GM19372 (cell line): Measurements from ENCODE around the gene PGS1.

Experiments
- ATAC-seq: cut with Tn5 transposase; IDR thresholded peaks from one replicate; pipeline ENCODE4 v1.9.1; 2021; ENCODE audit warnings: mild to moderate bottlenecking, low read depth, moderate library complexity; ENCODE audit not compliant: unreplicated experiment

The PGS1 gene

DNA sequence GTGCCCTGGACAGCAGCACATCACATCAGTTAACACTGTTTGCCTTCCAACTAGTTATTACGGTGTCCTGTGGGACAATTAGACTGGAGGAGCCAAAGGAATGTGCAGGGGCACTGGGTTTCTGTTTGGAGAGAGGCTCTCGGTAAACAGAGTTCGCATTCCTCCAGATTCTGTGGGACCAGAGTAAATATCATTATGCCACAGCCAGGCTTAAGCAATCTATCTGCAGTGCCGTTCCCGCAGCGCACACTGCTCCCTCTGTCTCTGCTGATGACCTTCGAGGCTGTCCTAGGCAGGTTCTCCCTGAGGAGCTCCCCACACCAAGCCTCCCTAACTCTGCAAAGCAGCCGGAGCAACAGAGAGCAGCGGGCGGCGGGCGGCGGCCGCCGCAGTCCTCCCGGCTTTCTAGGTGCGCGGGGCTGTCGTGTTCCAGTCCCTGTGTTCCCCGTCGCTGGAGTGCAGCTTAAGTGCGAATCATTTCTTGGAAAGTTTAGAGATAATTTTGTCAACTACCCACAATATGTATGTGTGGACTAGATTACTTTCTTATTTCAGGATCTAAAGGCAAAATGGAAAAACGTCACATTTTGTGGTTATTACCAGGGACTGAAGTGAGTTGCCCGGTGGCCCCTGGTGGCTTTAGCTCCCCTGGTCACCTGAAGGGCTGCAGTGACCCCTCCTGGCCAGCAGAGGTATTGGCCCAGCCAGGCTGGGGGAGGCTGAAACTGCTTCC lies 43.3 kb downstream of the PGS1 start:
- no peak for ATAC-seq

DNA sequence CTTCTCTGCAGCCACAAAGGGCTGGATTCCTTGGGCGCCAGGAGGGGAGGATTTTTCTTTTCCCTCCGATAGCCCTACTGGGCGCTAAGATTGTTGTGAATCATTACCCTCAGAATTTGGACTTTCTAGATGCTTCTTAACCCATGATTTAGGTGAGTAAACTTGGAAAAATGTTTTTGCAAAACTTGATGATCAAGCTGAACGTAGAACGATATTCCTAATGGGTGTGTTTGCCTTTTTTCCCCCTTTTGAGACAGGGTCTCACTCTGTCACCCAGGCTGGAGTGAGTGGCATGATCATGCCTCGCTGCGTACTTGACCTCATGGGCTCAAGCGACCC lies 43.8 kb downstream of the PGS1 start:
- no peak for ATAC-seq

DNA sequence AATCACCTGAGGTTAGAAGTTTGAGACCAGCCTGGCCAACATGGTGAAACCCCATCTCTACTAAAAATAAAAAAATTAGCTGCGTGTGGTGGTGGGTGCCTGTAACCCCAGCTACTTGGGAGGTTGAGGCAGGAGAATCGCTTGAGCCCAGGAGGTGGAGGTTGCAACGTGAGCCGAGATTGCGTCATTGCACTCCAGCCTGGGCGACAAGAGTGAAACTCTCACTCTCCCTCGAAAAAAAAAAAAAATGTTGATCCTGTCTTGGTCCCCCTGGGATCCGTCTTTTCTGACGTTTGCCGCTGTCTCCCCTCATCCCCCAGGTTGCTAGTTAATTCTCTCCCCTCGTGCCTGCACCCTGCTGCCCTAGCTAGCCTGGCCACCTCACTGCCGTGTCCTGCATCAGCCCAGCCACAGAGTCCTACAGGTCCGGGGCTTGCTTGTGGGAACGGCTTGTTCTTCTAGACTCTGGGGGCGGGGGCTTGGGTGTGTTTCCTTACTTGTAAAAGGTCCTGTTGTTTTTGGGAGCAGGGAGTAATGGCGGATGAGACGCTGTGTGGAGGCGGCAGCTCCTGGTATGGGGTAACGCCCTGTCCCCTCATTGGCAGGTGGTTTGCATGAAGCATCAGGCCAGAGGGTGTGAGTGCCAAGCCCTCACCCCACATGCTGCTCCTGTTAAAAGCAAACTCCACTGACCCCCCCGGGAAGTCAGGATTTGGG lies 44.6 kb downstream of the PGS1 start:
- no peak for ATAC-seq

DNA sequence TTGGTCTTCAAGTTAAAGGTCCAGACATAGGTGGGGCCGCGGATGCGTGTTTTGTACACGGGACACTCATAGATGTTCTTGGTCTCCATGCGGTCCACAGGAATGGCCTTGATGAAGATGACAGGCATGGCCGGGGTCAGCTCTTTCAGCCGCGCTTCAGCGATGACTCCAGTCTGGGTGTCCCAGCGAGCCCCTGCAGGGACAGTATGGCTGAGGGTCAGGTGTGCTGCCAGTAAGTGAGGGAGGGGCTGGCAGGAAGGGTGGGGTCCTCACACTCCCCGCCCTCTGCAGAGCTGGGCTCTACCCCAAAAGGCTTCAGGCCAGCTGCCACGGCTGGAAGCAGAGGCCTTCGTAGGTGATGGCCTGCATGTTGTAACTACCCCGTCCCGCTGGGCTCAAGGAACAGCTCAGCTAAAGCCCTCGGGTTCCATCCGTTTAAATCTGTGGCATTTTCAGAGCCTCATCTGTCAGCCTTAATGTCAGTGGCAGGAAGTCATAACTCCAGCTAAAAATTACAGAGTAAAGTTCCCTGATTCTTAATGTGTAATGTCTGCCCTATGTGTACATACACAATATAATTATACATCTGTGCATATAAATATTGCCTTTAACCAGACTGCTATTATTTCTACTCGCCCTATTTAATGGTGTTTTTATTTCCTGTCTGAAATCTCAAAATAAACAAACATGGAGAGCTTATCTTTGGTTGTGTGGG lies 45.7 kb downstream of the PGS1 start:
- no peak for ATAC-seq

DNA sequence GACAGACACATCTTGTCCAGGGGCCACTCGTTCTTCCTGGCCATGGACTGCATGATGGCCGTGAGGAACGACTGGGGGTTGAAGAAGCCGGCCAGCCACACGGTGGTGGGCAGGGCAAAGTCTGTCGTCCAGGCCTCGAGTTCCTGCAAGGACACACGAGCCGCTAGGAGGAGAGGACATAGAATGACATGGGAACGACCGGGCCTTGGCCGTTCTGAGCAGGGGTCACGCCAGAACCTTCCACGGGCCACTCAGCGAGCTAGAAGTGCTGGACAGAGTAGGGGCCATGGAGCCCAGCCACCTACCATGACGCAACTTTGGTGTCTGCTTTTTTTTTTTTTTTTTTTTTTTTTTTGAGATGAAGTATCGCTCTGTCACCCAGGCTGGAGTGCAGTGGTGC lies 47.0 kb downstream of the PGS1 start:
- ATAC-seq, result no peak

DNA sequence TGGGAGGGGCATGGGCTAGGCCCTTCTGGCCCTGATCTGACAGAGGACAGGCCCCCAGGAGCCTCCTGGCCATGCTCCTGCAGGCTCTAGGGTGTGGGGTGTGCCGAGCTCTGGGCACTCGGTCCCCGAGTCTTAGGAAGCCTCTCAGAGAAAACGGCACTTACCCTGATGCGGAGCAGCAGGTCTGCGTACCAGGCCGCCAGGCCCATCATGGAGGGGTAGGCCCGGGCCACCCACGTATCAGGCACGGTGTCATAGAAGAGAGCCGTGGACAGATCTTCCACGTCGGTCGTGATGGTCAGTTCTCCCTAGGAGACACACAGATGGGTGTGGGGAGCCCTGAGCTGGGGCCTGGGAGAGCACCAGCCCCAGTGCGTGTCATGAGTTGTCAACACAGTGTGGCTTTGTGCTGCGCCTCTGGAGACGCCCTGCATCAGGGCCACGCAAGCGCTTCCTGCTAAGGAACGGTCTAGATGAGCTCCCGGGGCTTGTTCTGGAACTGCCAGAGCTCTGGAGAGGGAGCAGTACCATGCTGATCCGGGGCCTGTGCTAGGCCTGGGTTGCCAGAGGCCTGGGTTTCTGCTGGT lies 47.9 kb downstream of the PGS1 start:
- ATAC-seq, result no peak

DNA sequence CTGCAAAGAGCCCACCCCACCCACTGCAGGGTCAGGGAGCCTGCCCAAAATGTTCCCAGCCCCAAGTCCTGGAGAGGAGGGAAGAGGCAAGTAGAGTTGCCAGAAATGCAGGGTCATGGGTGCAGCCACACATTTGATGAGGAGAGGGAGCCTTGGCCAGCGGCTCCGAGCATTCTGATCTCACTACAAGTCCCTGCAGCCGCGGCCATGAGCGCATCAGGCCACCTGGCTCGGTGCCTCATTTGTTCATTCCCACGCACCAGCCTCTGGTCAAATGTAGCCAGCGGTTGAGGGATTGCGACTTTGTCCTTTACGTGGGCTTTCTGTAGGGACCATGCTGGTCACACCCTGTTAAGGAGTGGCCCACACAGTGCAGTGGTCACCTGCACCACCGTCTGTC lies 48.7 kb downstream of the PGS1 start:
- no peak for ATAC-seq

DNA sequence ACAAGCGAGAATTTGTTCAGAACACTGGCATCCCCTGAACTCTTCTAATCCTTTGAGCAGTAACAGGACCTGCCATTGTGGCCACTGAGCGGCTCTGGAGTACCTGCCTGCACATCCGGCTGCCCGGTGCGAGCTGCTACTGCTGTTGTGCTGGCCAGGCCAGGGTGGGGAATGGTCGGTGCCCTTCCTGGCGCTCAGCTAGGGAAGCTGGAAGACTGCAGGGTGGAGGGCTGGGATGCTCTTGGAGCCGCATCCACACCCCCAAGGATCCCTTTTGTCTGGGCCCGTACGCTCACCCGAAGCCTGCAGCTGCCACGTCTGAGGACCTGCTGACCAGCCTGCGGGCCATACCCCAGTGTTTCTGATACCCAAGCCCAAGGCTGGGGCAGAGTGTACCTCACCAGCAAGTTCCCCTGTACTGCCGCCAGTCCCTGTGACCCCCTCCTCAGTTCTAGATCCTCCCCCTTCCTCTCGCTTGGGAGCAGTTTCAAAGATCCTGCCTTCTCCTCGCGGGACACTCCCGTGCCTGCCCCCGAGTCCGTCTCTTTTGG lies 49.7 kb downstream of the PGS1 start:
- ATAC-seq, result no peak

DNA sequence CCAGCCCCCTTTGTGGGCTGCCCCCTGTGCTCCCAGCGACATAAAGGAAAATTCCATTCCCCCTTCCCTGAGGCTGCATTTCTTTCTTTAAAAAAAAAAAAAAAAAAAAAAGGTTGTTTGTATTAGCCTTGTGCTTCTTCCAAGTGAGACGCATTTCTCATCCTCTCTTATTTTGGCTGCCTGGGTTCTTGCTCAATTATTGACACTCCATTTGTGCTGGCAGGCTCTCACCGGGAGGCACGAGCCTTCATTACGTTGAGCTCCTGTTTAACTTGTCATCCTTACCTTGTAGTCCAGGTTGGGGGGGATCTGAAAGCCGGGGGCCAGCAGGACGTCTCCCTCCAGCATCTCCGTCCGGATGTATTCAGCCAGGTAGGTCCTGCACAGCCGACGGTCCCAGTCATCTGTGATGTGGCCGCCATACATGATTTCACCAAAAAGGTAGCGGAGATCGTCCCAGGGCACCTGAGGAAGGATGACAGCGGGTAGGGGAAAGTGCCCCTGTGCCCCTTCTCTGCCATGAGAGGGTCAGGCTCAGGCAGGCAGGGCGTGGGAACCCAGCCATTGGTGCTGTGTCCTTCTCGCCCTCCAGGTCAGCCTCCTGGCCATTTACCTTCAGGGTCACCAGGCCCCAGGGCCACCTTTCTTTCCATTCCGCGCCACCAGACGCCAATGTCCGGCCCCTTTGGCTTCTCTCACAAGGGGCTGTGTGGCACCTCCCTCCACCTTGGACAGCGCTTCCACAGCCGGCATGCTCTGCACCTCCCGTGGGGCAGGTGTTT lies 50.6 kb downstream of the PGS1 start:
- ATAC-seq, result no peak

DNA sequence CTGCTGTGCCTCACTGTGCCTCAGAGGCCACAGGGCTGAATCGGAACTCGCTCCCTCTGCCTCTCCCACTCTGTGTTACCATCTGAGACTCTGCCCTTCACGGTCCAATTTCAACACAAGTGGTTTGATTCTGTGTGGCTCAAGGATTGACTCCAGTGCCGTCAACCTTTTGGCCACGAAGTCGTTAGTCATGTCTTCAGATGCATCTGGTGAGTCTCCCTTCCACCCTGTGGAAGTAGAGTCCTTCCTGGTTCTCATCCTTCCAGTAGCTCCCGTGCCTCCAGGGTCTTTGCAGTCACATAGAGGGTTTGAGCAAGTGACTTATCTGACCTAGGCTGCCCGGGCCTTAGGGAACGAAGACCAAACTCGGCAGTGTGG lies 51.2 kb downstream of the PGS1 start:
- no peak for ATAC-seq

DNA sequence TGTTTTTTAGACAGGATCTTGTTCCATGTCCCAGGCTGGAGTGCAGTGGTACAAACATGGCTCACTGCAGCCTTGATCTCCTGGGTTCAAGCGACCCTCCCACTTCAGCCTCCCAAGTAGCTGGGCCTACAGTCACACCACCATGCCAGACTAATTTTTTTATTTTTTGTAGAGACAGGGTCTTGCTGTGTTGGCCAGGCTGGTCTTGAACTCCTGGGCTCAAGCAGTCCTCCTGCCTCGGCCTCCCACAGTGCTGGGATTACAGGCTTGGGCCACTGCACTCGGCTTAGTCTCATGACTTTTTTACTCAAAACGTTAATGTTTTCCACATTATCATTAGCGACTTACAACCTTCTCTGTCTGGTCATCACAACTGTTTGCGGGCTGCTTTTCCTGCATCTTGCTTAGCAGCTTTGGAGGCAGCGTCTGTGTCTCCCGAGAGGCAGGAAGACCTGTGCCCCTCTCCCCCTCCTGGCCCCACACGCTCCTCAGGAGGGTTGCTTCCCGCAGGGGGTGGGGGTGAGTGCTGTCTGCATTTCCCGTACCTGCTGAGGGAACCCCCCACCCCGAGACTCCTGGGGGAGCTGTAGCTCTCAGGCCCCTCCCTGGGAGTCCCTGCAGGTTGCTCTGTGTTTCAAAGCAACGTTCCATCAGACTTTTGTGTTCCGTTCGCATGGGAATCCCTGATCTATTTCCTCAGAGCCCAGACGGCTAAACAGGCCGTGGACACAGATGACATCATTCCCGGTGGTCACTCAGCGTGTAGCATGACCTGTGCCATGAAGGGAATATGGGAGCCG lies 52.6 kb downstream of the PGS1 start:
- ATAC-seq, result no peak

DNA sequence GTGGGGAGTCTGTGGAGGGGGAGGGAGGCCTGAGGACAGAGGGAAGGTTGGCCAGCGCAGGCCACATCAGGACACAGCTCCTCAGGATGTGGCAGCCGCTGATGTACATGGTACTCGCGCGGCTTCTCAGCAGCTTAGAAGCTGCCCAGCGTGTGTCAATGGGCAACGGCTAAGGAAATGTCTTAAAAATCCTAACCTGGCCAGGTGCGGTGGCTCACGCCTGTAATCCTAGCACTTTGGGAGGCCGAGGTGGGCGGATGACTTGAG lies 53.2 kb downstream of the PGS1 start:
- ATAC-seq, result no peak

DNA sequence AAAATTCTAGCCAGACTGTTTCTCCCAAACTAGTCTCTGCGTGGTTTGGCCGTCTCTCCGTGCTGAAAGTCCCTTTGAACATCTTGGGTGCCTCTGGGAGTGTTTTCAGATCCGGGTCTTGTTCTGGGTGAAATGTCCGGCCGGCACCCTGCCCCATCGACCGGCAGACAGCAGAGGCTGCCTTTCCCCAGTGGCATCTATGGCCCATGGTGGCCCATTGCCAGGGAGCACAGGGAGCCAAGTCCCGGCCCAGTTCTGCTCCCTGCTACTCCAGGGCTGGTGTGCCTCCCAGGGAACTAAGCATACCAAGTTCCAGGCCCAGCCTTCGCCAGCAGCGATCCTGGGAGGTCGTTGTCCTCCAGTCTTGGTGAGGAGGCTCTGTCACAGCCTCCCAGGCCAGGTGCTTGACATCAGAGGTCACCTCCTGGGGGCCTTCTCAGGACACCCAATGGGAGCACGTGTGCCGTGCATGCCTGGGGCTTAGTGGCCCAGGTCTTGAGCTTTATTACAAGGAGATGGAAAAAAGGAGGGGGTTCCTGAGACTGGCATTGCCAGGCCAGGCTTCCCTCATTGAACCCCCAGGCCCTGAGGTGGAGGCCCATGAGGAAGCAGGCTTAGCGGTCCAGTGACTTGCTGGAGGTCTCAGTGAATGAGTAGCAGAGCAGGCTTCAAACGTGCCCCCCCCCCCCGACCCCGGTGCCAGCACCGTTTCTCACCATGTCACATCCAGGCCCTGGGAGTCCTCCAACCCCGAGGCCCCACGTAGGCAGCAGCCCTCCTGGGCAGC lies 54.0 kb downstream of the PGS1 start:
- no peak for ATAC-seq

DNA sequence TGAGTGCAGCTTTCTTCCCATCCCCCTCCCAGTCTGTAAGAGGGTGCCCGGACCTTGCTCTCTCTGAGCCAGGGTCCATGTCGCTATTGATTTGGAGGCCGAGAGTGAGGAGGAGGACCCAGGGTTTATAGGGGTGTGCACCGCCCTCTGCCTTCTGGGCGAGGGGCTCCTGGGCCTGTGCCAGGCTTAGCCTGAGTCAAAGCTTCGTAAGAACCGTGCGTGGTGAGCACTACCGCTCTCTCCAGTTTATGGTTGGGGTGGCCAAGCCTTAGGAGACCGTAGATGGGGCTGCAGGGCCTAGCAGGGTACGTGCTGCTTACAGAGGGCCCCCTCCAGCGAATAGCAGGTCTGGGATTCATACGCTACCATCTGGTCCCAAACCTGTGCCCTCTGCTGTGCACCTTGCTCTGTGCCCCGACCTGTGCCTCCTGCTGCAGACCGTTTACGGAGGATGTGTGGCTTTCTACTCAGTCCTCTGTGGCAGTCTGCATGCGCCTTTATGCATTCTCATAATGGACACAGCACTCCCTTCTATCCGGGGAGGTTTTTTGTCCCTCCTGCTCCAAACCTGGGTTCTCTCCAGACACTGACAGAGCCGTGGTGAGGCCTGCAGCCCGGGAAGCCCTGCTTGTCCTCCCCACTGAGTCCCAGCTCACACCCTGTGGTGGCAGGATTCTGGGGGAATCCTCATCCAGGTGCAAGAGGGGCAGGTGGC lies 54.7 kb downstream of the PGS1 start:
- ATAC-seq, result no peak

DNA sequence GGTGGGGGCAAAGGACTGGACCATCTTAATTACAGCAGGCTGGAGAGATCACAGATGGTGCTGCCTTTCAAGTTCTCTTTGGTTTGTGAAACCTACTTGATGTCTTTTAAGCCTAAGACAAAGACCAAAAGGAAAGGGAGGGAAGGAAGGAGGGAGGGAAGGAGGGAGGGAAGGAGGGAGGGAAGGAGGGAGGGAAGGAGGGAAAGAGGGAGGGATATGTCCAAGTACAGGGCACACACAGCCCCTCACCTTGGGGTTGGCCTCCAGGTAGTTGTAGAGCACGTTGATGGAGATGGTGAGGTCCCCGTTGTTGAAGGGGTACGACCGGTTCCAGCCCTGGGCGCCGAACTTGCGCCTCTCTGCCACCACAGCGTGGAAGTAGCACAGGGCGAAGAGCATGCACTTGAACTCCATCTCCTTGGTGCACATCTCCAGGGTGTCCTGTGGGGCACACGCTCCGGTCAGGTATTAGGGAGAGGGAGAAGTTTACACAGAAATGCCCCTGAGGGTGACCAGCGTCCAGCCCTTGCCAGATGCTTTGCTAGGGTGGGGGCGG lies 55.4 kb downstream of the PGS1 start:
- no peak for ATAC-seq

DNA sequence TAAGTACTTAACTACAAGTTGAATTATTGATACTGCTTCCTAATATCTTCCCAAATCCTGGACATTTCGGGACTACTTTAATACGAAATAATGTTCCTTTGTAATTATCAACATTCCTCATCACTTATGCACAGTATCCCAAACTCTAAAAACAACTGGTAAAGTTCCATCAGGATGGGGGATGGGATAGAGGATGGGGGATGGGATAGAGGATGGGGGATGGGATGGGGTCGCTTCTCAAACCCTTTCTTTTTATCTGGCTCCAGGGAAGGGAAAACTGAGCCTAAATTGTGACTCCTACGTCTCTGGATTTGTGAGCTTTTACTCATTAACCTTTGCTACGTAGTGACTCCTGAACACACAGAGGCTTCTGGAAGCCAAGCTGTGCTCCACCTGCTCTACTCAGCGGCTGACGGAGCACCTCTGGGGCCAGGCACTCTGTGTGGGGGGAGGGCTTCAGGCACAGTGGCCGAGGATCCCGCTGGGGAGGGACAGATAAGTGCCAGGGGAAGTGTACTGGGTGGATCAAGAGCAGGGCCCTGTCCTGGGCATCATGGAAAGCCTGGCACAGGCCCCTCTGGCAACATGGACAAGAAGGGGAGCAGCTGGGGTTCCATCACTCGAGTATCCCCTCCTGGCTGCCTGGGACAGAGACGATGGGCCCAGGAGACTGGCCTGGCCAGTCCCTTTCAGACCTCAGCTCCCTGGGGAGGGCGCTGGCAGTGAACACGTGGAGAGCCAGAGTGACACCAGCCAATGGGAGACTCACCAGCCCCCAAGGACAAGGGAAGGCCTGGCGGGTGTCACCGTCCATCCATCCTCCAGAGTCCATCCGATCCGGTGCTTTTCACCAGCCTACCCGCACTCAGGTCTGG lies 56.2 kb downstream of the PGS1 start:
- ATAC-seq, result no peak

DNA sequence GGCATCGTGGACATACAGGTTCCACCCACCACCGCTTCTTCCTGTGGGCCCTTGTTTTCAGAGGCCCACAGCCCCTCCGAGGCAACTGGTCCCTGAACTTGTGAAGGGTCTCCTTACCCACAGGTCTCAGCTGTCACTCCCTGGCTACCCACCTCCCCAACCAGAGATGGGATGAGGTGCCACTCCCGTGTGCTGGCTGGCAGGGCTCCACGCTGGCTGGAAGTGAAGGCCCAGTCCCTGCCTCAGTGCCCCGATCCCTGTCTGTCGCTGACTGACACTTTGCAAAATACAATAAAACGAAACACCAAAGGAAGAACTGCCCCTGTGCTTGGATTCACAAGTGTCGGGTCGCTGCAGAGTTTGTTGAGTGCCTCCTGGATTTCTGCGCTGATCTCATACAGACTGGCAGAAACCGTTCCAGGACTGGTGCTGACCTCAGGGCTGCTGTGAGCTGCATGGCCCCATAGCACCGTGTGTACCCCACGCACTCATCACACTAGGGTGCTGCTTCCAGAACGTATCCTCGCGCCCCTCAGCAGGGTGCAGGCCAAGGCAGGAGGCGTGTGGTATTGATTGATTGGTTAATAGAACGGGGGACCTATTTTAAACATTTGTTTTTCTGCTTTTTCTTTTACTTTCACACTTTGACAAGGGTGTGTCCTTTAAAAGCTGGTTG lies 57.0 kb downstream of the PGS1 start:
- no peak for ATAC-seq
